Calu3 (cell line): Measurements from ENCODE around the gene RGS16. TPM values are rescaled to one million over a fixed set of nuclear protein-coding genes. Genes with fewer than 3 reads are reported as not detected.

ENCODE experiments used
- BruUV-seq: library from RNA; stranded (reverse); fragments of 400-500 nt; replicated peaks from 2 replicates; lab custom pipeline; 2021; lab: Mats Ljungman, UMichigan
- CTCF ChIA-PET: fragments of 300-600 bp; sonication (Branson Sonifier 250); formaldehyde crosslinking; loops from one replicate; lab custom pipeline; 2022; ENCODE audit warnings: antibody characterized with exemption; lab: Charles Lee
- DNase-seq: peaks from one replicate; pipeline ENCODE4 v3.0.0; 2022
- H3K27ac Mint-ChIP-seq: one replicate; pipeline ENCODE4 v1.8.0; 2022; ENCODE audit warnings: mixed read lengths; ENCODE audit not compliant: unreplicated experiment
- H3K27me3 Mint-ChIP-seq: one replicate; pipeline ENCODE4 v1.8.0; 2022; ENCODE audit warnings: mixed read lengths; ENCODE audit not compliant: unreplicated experiment
- H3K36me3 Mint-ChIP-seq: one replicate; pipeline ENCODE4 v1.8.0; 2022; ENCODE audit warnings: mild to moderate bottlenecking, moderate library complexity, mixed read lengths; ENCODE audit not compliant: insufficient read depth, unreplicated experiment
- H3K4me1 Mint-ChIP-seq: one replicate; pipeline ENCODE4 v1.8.0; 2022; ENCODE audit warnings: mild to moderate bottlenecking, low read depth, mixed read lengths; ENCODE audit not compliant: unreplicated experiment
- H3K4me3 Mint-ChIP-seq: one replicate; pipeline ENCODE4 v1.8.0; 2022; ENCODE audit warnings: mild to moderate bottlenecking, low read depth, moderate library complexity, mixed read lengths; ENCODE audit not compliant: unreplicated experiment
- H3K9me3 Mint-ChIP-seq: one replicate; pipeline ENCODE4 v1.8.0; 2022; ENCODE audit warnings: low read depth, mixed read lengths; ENCODE audit not compliant: unreplicated experiment
- intact Hi-C: fragments of 100-400 bp; cut with micrococcal nuclease; formaldehyde crosslinking; loops from one replicate; pipeline ENCODE4 v1.10.0; 2022; ENCODE audit not compliant: unreplicated experiment
- total RNA-seq: library from RNA; stranded (reverse); gene quantifications from 2 replicates; pipeline ENCODE4 v1.2.3, GENCODE V29; 2022
- TF ChIP-seq, protein P1 (sequence below): fragments of 200-600 bp; IDR thresholded peaks from one replicate; pipeline ENCODE4 v1.8.0; 2022; ENCODE audit warnings: antibody characterized with exemption; ENCODE audit not compliant: unreplicated experiment

The RGS16 gene
- total RNA-seq, 1 experiment from 2014 or later, result 1.2 TPM

DNA sequence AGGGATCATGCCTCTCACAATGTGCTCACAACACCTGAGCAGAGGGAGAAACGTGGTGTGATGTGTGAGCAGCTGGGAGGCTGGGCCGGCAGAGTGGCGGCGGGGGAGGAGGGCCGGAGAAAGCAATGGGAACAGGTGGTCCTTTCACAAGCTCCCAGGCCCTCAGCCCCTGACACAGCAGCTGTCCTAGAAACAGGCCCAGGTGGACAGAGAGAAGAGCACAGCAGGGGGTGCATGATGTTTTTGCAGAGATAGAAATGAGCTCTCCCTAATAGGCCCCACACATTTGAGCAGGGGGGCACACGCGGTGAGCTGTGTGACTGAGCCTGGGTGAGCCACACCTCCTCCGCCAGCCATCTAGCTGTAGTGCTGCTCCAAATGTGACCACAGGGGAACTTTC is 7.6 kb upstream of the RGS16 start:
- Mint-ChIP-seq H3K36me3 (peaks cover 20% of the 10 kb centered on the region), H3K4me3 (no peak overlapping the region), H3K4me1 (peaks cover 23% of the 10 kb centered on the region), H3K27me3 (peaks cover 72% of the 10 kb centered on the region), H3K27ac (no peak overlapping the region), H3K9me3 (no peaks in the 10 kb centered on the region)
- no TSS peak for BruUV-seq
- intact Hi-C loops, result no loop called here
- TF ChIP-seq, protein P1, sequence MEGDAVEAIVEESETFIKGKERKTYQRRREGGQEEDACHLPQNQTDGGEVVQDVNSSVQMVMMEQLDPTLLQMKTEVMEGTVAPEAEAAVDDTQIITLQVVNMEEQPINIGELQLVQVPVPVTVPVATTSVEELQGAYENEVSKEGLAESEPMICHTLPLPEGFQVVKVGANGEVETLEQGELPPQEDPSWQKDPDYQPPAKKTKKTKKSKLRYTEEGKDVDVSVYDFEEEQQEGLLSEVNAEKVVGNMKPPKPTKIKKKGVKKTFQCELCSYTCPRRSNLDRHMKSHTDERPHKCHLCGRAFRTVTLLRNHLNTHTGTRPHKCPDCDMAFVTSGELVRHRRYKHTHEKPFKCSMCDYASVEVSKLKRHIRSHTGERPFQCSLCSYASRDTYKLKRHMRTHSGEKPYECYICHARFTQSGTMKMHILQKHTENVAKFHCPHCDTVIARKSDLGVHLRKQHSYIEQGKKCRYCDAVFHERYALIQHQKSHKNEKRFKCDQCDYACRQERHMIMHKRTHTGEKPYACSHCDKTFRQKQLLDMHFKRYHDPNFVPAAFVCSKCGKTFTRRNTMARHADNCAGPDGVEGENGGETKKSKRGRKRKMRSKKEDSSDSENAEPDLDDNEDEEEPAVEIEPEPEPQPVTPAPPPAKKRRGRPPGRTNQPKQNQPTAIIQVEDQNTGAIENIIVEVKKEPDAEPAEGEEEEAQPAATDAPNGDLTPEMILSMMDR, result no peak
- no peak for DNase-seq
- CTCF ChIA-PET, result no interaction called here

DNA sequence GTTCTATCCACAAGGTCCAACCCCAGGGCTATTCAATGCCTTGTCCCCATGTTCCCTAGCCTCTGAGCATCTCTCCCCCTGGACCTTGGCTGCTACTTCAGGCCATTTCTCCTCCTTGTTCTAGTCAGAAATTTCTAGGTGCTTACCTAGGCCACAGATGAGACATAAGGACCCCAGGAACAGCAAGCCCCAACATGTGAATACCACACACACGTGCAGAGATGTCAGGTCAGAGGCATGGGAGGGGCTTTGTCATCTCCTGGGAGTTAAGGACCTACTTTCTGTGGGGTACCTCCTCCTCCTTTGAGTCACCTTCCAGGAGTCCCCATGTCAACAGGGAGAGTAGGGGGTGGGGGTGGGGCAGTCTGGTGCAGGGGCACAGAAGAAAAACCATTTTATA is 7.1 kb upstream of the RGS16 start:
- no peak for DNase-seq
- intact Hi-C loops, result no loop called here
- Mint-ChIP-seq H3K27me3 (peaks cover 75% of the 10 kb centered on the region), H3K4me3 (no peak overlapping the region), H3K27ac (no peak overlapping the region), H3K36me3 (peaks cover 15% of the 10 kb centered on the region), H3K9me3 (no peaks in the 10 kb centered on the region), H3K4me1 (peaks cover 18% of the 10 kb centered on the region)
- BruUV-seq, result no TSS peak
- TF ChIP-seq, protein P1, result no peak
- CTCF ChIA-PET, result no interaction called here

DNA sequence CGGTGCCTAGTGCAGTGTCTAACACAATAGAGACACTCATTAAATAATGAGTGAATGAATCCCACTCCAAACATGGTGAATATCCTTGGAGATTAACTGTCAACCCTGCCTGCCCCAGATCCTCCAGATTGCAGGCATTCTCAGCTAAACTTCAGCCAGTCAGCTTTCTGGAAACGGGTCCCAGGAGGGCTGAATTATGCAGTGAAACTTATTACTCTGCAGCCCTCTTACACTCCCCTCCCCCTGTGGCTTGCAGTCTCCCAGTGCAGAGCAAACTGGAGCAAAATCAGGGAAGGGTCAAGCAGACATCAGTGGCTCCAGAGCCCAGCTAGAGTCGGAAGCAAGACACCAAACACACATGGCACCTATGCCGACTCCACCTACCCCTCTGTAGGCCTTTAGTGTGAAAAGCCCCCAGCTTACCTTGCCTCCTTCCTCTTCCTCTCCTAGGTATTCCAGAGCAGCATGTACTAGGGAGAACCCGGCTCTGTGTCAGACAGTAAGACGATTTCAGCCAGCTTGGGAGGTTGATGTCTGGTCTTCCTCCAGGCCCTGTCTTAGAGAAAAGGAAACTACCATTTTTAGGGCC is 6.5 kb upstream of the RGS16 start:
- no TSS peak for BruUV-seq
- CTCF ChIA-PET, result no interaction called here
- H3K4me3 Mint-ChIP-seq, result no peak overlapping the region

DNA sequence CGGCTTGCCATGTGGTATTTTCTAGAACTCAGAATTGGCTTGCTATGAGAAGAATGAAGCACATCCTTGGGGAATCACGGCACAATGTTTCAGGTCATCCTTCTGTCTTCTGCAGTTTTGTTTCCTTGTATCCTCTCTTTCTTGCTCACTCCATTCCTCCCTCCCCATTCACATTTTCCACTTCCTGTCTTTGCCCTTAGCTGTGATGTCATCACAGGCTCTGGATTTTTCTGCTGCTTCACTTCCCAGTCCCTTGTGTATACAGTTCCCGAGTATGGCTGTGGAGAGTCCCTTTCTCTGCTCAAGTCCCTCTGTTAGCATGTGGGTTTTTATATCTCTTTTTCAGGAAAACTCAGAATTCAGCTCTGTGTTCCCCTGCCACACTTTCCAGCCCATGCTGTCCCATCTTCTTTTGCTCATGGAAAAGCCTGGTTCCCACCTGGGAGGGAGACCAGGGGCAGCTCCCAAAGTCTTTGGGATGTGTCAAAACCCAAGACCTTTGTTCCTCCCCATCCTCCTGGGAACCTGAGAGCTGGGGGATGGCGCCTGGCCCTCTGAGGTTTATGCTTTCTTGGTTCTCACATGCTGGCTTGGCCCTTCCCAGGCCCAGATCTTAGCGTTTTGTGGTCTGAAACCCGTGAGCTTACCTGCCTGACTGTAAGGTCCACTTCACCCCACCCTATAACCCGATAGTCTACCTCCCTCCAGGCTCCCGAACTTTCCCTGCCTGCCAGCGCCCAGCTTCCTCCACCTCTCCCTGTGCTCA is 4.8 kb upstream of the RGS16 start:
- BruUV-seq, result no TSS peak
- no peak for DNase-seq
- Mint-ChIP-seq H3K9me3 (no peaks in the 10 kb centered on the region), H3K4me3 (no peak overlapping the region), H3K27ac (no peak overlapping the region), H3K4me1 (peaks cover 7% of the 10 kb centered on the region), H3K36me3 (peaks cover 5% of the 10 kb centered on the region), H3K27me3 (peaks cover 73% of the 10 kb centered on the region)
- intact Hi-C loops, result no loop called here
- TF ChIP-seq, protein P1, result no peak
- CTCF ChIA-PET, result interaction anchor here (0.5 kb wide), 1 partner anchor 165 kb away, joined by 3 read pairs; no protein-coding TSS in a partner anchor

More for the DNA sequence above, 6.5 kb upstream of the RGS16 start:
- peaks cover 75% of the 10 kb centered on the region for H3K27me3 Mint-ChIP-seq
- TF ChIP-seq, protein P1, result no peak
- H3K9me3 Mint-ChIP-seq, result no peaks in the 10 kb centered on the region
- H3K4me1 Mint-ChIP-seq, result peaks cover 12% of the 10 kb centered on the region
- peaks cover 9% of the 10 kb centered on the region for H3K36me3 Mint-ChIP-seq
- H3K27ac Mint-ChIP-seq, result no peak overlapping the region
- intact Hi-C loops, result no loop called here
- no peak for DNase-seq
